Measurements from ENCODE around the gene ACOX3.

The ACOX3 gene

DNA sequence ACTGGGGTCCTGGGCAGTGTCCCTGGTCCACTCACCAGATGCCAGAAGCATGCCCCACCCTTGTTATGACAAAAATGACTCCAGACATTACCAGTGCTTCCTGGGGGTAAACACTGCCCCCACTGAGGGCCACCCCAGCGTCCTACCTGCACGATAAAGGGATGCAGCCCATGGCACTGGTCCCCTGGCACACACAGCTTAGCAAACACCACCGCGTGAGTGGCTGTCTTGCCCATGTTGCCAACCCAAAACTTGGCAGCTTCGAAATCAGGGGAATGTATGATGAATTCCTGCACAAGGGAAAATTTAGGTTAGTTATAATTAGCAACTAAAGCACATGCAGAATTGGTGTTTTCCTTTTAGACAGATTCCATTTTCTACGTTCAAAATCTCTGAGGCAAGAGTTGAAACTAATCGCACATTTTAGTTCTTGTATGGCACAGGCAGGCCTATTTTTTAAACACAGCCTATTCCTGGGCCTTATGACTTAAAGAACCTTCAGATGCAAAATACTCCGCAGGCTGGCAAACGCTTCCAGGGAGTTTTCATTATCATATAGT, 30.4 kb downstream of the ACOX3 start (continued):
- TF ChIP-seq, protein P1, sequence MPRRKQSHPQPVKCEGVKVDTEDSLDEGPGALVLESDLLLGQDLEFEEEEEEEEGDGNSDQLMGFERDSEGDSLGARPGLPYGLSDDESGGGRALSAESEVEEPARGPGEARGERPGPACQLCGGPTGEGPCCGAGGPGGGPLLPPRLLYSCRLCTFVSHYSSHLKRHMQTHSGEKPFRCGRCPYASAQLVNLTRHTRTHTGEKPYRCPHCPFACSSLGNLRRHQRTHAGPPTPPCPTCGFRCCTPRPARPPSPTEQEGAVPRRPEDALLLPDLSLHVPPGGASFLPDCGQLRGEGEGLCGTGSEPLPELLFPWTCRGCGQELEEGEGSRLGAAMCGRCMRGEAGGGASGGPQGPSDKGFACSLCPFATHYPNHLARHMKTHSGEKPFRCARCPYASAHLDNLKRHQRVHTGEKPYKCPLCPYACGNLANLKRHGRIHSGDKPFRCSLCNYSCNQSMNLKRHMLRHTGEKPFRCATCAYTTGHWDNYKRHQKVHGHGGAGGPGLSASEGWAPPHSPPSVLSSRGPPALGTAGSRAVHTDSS (tag by site-specific recombination; IDR thresholded peaks at IDR 0.05) = no peak
- no peak for TF ChIP-seq ZNF571 (tag by site-specific recombination; IDR thresholded peaks at IDR 0.05)
- TF ChIP-seq ZNF324 (tag by site-specific recombination; IDR thresholded peaks at IDR 0.05) = no peak

DNA sequence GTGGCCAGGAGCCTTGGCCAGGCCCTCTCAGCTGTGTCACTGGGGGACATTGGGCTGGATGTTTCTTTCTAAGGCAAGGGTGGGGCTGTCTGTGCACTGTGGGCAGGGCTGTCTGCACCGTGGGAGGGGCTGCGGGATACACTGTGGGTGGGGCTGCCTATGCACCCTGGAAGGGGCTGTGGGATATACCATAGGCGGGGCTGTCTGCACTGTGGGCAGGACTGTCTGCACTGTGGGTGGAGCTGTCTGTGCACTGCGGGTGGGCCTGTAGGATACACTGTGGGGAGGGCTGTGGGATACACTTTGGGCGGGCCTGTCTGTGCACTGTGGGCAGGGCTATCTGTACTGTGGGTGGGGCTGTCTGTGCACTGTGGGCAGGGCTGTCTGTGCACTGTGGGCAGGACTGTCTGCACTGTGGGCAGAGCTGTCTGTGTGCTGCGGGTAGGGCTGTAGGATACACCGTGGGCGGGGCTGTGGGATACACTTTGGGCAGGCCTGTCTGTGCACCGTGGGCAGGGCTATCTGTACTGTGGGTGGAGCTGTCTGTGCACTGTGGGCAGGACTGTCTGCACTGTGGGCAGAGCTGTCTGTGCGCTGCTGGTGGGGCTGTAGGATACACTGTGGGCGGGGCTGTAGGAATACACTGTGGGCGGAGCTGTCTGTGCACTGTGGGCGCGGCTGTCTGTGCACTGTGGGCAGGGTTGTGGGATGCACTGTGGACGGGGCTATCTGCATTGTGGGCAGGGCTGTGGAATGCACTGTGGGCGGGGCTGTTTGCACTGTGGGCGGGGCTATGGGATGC, 31.1 kb downstream of the ACOX3 start:
- Histone ChIP-seq H3K4me3 (ENCODE audit: low read depth, low read length) (no peak overlapping the region), H3K9me3 (ENCODE audit: control insufficient read depth, insufficient read depth, low read depth, low read length) (no peaks in the 10 kb centered on the region), H3K4me1 (ENCODE audit: control insufficient read depth, insufficient read depth, low read length) (0 out of 2 replicates have a peak, but pooled peaks cover 2% of the 10 kb centered on the region), H3K27ac (ENCODE audit: extremely low read depth, low read depth, low read length) (no peak overlapping the region), H3K36me3 (ENCODE audit: control insufficient read depth in 2 of 2, insufficient read depth in 1 of 2, low read length in 2 of 2) (peaks cover 0 to 47% of the 10 kb centered on the region in 2 experiments; a peak in 1 of 3 replicates)
- TF ChIP-seq, protein P2, sequence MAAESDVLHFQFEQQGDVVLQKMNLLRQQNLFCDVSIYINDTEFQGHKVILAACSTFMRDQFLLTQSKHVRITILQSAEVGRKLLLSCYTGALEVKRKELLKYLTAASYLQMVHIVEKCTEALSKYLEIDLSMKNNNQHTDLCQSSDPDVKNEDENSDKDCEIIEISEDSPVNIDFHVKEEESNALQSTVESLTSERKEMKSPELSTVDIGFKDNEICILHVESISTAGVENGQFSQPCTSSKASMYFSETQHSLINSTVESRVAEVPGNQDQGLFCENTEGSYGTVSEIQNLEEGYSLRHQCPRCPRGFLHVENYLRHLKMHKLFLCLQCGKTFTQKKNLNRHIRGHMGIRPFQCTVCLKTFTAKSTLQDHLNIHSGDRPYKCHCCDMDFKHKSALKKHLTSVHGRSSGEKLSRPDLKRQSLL (tag by site-specific recombination; IDR thresholded peaks at IDR 0.05) = no peak
- TF ChIP-seq, protein P3, sequence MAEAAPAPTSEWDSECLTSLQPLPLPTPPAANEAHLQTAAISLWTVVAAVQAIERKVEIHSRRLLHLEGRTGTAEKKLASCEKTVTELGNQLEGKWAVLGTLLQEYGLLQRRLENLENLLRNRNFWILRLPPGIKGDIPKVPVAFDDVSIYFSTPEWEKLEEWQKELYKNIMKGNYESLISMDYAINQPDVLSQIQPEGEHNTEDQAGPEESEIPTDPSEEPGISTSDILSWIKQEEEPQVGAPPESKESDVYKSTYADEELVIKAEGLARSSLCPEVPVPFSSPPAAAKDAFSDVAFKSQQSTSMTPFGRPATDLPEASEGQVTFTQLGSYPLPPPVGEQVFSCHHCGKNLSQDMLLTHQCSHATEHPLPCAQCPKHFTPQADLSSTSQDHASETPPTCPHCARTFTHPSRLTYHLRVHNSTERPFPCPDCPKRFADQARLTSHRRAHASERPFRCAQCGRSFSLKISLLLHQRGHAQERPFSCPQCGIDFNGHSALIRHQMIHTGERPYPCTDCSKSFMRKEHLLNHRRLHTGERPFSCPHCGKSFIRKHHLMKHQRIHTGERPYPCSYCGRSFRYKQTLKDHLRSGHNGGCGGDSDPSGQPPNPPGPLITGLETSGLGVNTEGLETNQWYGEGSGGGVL (tag by site-specific recombination; IDR thresholded peaks at IDR 0.05) = no peak
- TF ChIP-seq ZNF202 (tag by site-specific recombination; IDR thresholded peaks at IDR 0.05; ENCODE audit: borderline replicate concordance) = no peak
- no peak for TF ChIP-seq ZNF530 (tag by site-specific recombination; IDR thresholded peaks at IDR 0.05; ENCODE audit: low read depth)
- TF ChIP-seq WT1 (tag by site-specific recombination; IDR thresholded peaks at IDR 0.05) = no peak
- TF ChIP-seq EGR2 (tag by site-specific recombination; IDR thresholded peaks at IDR 0.05; ENCODE audit: low read depth) = peak; percentile 81
- peak; percentile 7; the same call in 1 of the 2 replicates for TF ChIP-seq SP2 (tag by site-specific recombination; IDR thresholded peaks at IDR 0.05)
- TF ChIP-seq KLF9 (tag by site-specific recombination; IDR thresholded peaks at IDR 0.05; ENCODE audit: low read depth) = no peak
- 0 out of 2 replicates have a peak, but pooled peaks have one; percentile 18 for TF ChIP-seq ZIC2 (tag by site-specific recombination; IDR thresholded peaks at IDR 0.05)
- no peak for TF ChIP-seq ZNF521 (tag by site-specific recombination; IDR thresholded peaks at IDR 0.05)
- peak; percentile 88 for TF ChIP-seq KLF1 (tag by site-specific recombination; IDR thresholded peaks at IDR 0.05)
- TF ChIP-seq ZNF791 (tag by site-specific recombination; IDR thresholded peaks at IDR 0.05) = no peak
- peak; percentile 96 for TF ChIP-seq ZFHX2 (tag by site-specific recombination; conservative IDR thresholded peaks at IDR 0.05)
- TF ChIP-seq ZNF561 (tag by site-specific recombination; IDR thresholded peaks at IDR 0.05; ENCODE audit: borderline replicate concordance) = no peak
- TF ChIP-seq ZNF585B (tag by site-specific recombination; IDR thresholded peaks at IDR 0.05) = no peak
- no peak for TF ChIP-seq KLF7 (tag by site-specific recombination; IDR thresholded peaks at IDR 0.05; ENCODE audit: borderline replicate concordance)
- no peak for TF ChIP-seq ZNF837 (tag by site-specific recombination; IDR thresholded peaks at IDR 0.05)
- TF ChIP-seq, protein P4, sequence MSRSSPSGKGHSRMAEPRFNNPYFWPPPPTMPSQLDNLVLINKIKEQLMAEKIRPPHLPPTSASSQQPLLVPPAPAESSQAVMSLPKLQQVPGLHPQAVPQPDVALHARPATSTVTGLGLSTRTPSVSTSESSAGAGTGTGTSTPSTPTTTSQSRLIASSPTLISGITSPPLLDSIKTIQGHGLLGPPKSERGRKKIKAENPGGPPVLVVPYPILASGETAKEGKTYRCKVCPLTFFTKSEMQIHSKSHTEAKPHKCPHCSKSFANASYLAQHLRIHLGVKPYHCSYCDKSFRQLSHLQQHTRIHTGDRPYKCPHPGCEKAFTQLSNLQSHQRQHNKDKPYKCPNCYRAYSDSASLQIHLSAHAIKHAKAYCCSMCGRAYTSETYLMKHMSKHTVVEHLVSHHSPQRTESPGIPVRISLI (tag by site-specific recombination; IDR thresholded peaks at IDR 0.05) = no peak
- TF ChIP-seq, protein P5, sequence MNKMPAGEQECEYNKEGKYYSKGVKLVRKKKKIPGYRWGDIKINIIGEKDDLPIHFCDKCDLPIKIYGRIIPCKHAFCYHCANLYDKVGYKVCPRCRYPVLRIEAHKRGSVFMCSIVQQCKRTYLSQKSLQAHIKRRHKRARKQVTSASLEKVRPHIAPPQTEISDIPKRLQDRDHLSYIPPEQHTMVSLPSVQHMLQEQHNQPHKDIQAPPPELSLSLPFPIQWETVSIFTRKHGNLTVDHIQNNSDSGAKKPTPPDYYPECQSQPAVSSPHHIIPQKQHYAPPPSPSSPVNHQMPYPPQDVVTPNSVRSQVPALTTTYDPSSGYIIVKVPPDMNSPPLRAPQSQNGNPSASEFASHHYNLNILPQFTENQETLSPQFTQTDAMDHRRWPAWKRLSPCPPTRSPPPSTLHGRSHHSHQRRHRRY (tag by site-specific recombination; IDR thresholded peaks at IDR 0.05) = no peak
- TF ChIP-seq, protein P6, sequence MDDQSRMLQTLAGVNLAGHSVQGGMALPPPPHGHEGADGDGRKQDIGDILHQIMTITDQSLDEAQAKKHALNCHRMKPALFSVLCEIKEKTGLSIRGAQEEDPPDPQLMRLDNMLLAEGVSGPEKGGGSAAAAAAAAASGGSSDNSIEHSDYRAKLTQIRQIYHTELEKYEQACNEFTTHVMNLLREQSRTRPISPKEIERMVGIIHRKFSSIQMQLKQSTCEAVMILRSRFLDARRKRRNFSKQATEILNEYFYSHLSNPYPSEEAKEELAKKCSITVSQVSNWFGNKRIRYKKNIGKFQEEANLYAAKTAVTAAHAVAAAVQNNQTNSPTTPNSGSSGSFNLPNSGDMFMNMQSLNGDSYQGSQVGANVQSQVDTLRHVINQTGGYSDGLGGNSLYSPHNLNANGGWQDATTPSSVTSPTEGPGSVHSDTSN (CRISPR knock-in tag; IDR thresholded peaks at IDR 0.05) = no peak
- TF ChIP-seq, protein P7, sequence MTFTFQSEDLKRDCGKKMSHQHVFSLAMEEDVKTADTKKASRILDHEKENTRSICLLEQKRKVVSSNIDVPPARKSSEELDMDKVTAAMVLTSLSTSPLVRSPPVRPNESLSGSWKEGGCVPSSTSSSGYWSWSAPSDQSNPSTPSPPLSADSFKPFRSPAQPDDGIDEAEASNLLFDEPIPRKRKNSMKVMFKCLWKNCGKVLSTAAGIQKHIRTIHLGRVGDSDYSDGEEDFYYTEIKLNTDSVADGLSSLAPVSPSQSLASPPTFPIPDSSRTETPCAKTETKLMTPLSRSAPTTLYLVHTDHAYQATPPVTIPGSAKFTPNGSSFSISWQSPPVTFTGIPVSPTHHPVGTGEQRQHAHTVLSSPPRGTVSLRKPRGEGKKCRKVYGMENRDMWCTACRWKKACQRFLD (tag by site-specific recombination; IDR thresholded peaks at IDR 0.05) = no peak
- POLR2A ChIA-PET = interaction anchor here (1.1 kb wide), 1 partner anchor 19 kb away, joined by 3 read pairs; no protein-coding TSS in a partner anchor
- CTCF ChIA-PET = interaction anchor here (0.6 to 2.9 kb wide), 9 partner anchors 8 to 233 kb away, joined by 3 to 16 read pairs (median 4); no protein-coding TSS in a partner anchor
